WTC11 (cell line): ENCODE data around the gene HOXB3. TPM values are rescaled to one million over a fixed set of nuclear protein-coding genes. Genes with fewer than 3 reads are reported as not detected.

Experiments used
- microRNA-seq: library from miRNA; unstranded; fragments of <30 nt; microRNA quantifications from one replicate; pipeline ENCODE4 v1.2.0, GENCODE V29; 2022; ENCODE audit warnings: borderline number of aligned reads
- total RNA-seq: library from RNA; stranded (reverse); gene quantifications from 3 replicates; pipeline ENCODE4 v1.2.3, GENCODE V29; 2021

The HOXB3 gene
- total RNA-seq, 1 experiment from 2014 or later = 0.09 TPM

Small RNA genes within 50 kb of the gene (microRNA-seq; reads per million reads assigned to microRNA genes)
- gene MIR196A1 = not detected

Other genes starting within 250 kb of the HOXB3 start
- gene SKAP1, start 160.0 kb downstream of the HOXB3 start, total RNA-seq = 0.30 to 0.57 TPM in 2 of 3 replicates, not detected in the other
- 0.41 to 0.63 TPM (median 0.55 TPM) in 3 replicates for gene HOXB1, start 59.2 kb downstream of the HOXB3 start, total RNA-seq
- gene HOXB2, start 45.1 kb downstream of the HOXB3 start, total RNA-seq = 1.3 to 3.7 TPM (median 2.0 TPM) in 3 replicates
- 0.04 TPM in 1 of 3 replicates, not detected in the others for gene HOXB4, start 11.9 kb downstream of the HOXB3 start, total RNA-seq
- gene HOXB5, start 3.5 kb upstream of the HOXB3 start, total RNA-seq = not detected in 3 replicates
- 0.11 TPM in 1 of 3 replicates, not detected in the others for gene HOXB6, start 14.7 kb upstream of the HOXB3 start, total RNA-seq
- gene HOXB7, start 20.8 kb upstream of the HOXB3 start, total RNA-seq = 0.14 TPM in 1 of 3 replicates, not detected in the others
- gene HOXB8, start 25.1 kb upstream of the HOXB3 start, total RNA-seq = not detected in 3 replicates
- 0.09 to 0.24 TPM (median 0.09 TPM) in 3 replicates for gene HOXB9, start 36.1 kb upstream of the HOXB3 start, total RNA-seq
- 35.2 to 60.8 TPM (median 37.9 TPM) in 3 replicates for gene PRAC1, start 132.3 kb upstream of the HOXB3 start, total RNA-seq
- 8.0 to 22.3 TPM (median 9.2 TPM) in 3 replicates for gene PRAC2, start 132.9 kb upstream of the HOXB3 start, total RNA-seq
- gene HOXB13, start 138.5 kb upstream of the HOXB3 start, total RNA-seq = 1.6 to 2.8 TPM (median 1.7 TPM) in 3 replicates
- 3.4 to 7.0 TPM (median 4.6 TPM) in 3 replicates for gene TTLL6, start 227.0 kb upstream of the HOXB3 start, total RNA-seq
- gene CALCOCO2, start 240.8 kb upstream of the HOXB3 start, total RNA-seq = 27.0 to 32.6 TPM (median 31.2 TPM) in 3 replicates